HEK293 (cell line): Measurements from ENCODE around the gene ERAS.

Experiments used
- CTCF ChIP-seq: fragments of 450-650 bp; formaldehyde crosslinking; IDR thresholded peaks from 2 replicates; pipeline ENCODE4 v1.5.1; 2016; ENCODE audit warnings: missing biosample characterization, missing genetic modification characterization
- KLF7 ChIP-seq: fragments of 450-650 bp; formaldehyde crosslinking; IDR thresholded peaks from 2 replicates; pipeline ENCODE4 v1.5.1; 2016; ENCODE audit warnings: missing biosample characterization, missing genetic modification characterization, borderline replicate concordance
- MYNN ChIP-seq: fragments of 450-650 bp; formaldehyde crosslinking; IDR thresholded peaks from 2 replicates; pipeline ENCODE4 v1.5.1; 2016; ENCODE audit warnings: missing biosample characterization, missing genetic modification characterization, borderline replicate concordance
- PRDM10 ChIP-seq: fragments of 450-650 bp; formaldehyde crosslinking; IDR thresholded peaks from 2 replicates; pipeline ENCODE4 v1.5.1; 2016; ENCODE audit warnings: missing biosample characterization, missing genetic modification characterization
- REST ChIP-seq: fragments of 450-650 bp; formaldehyde crosslinking; IDR thresholded peaks from 2 replicates; pipeline ENCODE4 v1.5.1; 2016; ENCODE audit warnings: missing biosample characterization, missing genetic modification characterization
- SP7 ChIP-seq: fragments of 450-650 bp; formaldehyde crosslinking; IDR thresholded peaks from 2 replicates; pipeline ENCODE4 v1.5.1; 2016; ENCODE audit warnings: missing biosample characterization, missing genetic modification characterization
- TCF7L2 ChIP-seq: IDR thresholded peaks from 2 replicates; pipeline ENCODE4 v1.6.1; 2011; ENCODE audit warnings: low read depth, mild to moderate bottlenecking, inconsistent platforms, low read length, moderate library complexity, borderline replicate concordance
- YY2 ChIP-seq: fragments of 450-650 bp; formaldehyde crosslinking; IDR thresholded peaks from 2 replicates; pipeline ENCODE4 v1.5.1; 2016; ENCODE audit warnings: missing biosample characterization, missing genetic modification characterization
- ZBTB10 ChIP-seq: fragments of 450-650 bp; formaldehyde crosslinking; IDR thresholded peaks from 2 replicates; pipeline ENCODE4 v1.5.1; 2016; ENCODE audit warnings: missing biosample characterization, missing genetic modification characterization
- ZFP41 ChIP-seq: fragments of 450-650 bp; formaldehyde crosslinking; IDR thresholded peaks from 2 replicates; pipeline ENCODE4 v1.5.1; 2016; ENCODE audit warnings: missing biosample characterization, missing genetic modification characterization, borderline replicate concordance
- ZNF10 ChIP-seq: fragments of 450-650 bp; formaldehyde crosslinking; IDR thresholded peaks from 2 replicates; pipeline ENCODE4 v1.5.1; 2017; ENCODE audit warnings: missing biosample characterization, missing genetic modification characterization
- ZNF2 ChIP-seq: fragments of 450-650 bp; formaldehyde crosslinking; IDR thresholded peaks from 2 replicates; pipeline ENCODE4 v1.5.1; 2016; ENCODE audit warnings: missing biosample characterization, missing genetic modification characterization
- ZNF776 ChIP-seq: fragments of 450-650 bp; formaldehyde crosslinking; IDR thresholded peaks from 2 replicates; pipeline ENCODE4 v1.5.0; 2017; ENCODE audit warnings: missing biosample characterization, missing genetic modification characterization, borderline replicate concordance
- ZNF843 ChIP-seq: fragments of 450-650 bp; formaldehyde crosslinking; IDR thresholded peaks from 2 replicates; pipeline ENCODE4 v1.5.1; 2016; ENCODE audit warnings: missing biosample characterization, missing genetic modification characterization

GRCh38 chrX:48835524-48836329 lies 9.4 kb downstream of the ERAS start, which contains the start of gene PCSK1N:
- TF ChIP-seq TCF7L2, result no peak
- no peak for TF ChIP-seq PRDM10 (tag by site-specific recombination)
- peak; percentile 95 for TF ChIP-seq MYNN
- no peak for TF ChIP-seq SP7 (tag by site-specific recombination)
- no peak for TF ChIP-seq CTCF (tag by site-specific recombination)
- peak; percentile 82 for TF ChIP-seq REST (tag by site-specific recombination)
- no peak for TF ChIP-seq ZNF2 (tag by site-specific recombination)
- no peak for TF ChIP-seq ZNF843 (tag by site-specific recombination)
- TF ChIP-seq ZBTB10 (tag by site-specific recombination), result no peak
- TF ChIP-seq ZNF776, result no peak
- no peak for TF ChIP-seq KLF7 (tag by site-specific recombination)
- no peak for TF ChIP-seq ZNF10
- no peak for TF ChIP-seq ZFP41 (tag by site-specific recombination)
- no peak for TF ChIP-seq YY2 (tag by site-specific recombination)
